Epithelial cell of esophagus (primary cell): Measurements from ENCODE around the gene NLGN1.

ENCODE experiments used
- DNase-seq: peaks from one replicate; pipeline ENCODE4 v3.0.0; 2010; ENCODE audit warnings: low read depth
- H3K4me3 ChIP-seq: 2 replicates; pipeline ENCODE4 v1.5.1; 2011; ENCODE audit warnings: mild to moderate bottlenecking, low read length, control low read depth
- TF ChIP-seq, protein P1 (sequence below): IDR thresholded peaks from 2 replicates; pipeline ENCODE4 v1.5.1; 2011; ENCODE audit warnings: low read depth, mild to moderate bottlenecking, low read length, control low read depth, inconsistent platforms; ENCODE audit not compliant: insufficient read depth; ENCODE audit errors: missing control alignments

NLGN1 gene

DNA sequence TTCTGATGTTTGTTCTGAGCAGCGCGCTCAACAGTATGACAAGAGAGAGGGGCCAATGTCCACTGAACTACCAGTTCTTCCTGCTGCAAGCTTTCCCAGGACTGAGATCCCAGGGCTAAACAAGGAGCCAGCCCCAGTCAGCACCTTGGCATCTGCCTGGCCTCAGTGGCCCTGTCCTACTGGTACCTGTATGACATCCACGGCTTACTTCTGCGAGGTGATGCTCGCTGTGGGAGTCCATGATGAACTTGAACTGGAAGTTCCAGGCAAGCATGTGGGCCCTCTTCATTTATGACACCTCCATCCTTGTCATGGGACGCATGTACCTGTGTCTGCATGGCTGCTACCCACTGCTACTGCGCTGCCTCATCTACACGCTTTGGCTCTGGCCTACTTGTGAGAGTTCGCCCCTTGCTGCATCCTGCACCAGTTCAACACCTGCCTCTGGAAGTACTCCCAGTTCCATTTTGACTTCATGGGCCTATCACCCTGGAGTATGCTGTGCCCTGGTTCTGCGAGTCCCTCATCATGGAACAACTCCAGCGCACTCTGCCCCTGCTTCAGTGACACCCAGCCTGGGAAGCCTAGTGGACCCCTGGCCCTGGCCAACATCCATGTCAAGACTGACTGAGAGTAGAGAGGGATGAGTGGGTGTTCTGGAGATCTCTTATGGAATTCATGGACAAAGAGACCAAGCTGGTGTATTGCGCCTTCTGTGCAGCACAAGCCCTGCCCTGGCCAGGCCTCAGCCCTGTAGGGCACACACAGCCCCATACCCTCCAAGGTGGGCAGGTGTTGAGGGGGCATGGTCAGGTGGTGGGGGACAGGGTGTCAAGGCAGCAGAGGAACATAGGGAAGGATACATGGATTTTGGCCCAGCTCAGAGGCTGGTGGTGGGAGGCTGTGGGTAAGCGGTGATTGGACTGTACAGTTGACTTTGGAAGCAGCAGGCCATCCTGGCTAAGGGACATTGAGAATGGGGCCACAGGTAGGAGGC lies 246.8 kb downstream of the NLGN1 start:
- no peak for DNase-seq
- H3K4me3 ChIP-seq: no peak overlapping the region
- TF ChIP-seq, protein P1, sequence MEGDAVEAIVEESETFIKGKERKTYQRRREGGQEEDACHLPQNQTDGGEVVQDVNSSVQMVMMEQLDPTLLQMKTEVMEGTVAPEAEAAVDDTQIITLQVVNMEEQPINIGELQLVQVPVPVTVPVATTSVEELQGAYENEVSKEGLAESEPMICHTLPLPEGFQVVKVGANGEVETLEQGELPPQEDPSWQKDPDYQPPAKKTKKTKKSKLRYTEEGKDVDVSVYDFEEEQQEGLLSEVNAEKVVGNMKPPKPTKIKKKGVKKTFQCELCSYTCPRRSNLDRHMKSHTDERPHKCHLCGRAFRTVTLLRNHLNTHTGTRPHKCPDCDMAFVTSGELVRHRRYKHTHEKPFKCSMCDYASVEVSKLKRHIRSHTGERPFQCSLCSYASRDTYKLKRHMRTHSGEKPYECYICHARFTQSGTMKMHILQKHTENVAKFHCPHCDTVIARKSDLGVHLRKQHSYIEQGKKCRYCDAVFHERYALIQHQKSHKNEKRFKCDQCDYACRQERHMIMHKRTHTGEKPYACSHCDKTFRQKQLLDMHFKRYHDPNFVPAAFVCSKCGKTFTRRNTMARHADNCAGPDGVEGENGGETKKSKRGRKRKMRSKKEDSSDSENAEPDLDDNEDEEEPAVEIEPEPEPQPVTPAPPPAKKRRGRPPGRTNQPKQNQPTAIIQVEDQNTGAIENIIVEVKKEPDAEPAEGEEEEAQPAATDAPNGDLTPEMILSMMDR: no peak

DNA sequence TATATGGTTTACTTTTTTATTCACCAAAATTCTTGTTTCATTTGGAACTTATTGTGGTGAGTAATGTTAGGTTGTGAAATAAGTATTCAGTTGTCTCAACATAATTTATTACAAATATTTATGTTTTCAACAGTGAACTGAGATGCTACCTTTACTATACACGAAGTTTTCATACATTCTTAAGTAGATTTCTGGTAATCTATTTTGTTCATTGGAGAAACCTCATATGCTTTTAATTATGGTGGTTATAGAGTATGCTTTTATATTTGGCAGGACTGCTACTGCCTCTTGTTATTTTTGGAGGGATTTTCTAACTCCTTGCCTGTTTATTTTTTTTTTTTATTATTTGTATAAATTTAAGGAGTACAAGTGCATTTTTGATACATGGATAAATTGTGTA lies 253.1 kb downstream of the NLGN1 start:
- TF ChIP-seq, protein P1: no peak
- no peak overlapping the region for H3K4me3 ChIP-seq
- no peak for DNase-seq

DNA sequence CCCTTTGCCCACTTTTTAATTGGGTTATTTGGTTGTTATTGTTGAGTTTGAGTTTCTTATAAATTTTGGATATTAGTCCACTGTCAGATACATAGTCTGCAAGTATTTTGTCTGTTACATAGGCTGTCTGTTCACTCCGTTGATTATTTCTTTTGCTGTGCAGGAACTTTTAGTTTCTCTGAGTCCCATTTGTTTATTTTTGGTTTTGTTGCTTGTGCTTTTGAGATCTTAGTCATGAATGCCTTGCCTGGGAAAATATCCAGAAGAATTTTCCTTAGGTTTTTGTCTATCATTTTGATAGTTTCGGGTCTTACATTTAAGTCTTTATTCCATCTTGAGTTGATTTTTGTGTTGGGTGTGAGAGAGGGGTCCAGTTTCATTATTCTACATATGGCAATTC lies 254.5 kb downstream of the NLGN1 start:
- H3K4me3 ChIP-seq: no peak overlapping the region
- TF ChIP-seq, protein P1: no peak
- no peak for DNase-seq

DNA sequence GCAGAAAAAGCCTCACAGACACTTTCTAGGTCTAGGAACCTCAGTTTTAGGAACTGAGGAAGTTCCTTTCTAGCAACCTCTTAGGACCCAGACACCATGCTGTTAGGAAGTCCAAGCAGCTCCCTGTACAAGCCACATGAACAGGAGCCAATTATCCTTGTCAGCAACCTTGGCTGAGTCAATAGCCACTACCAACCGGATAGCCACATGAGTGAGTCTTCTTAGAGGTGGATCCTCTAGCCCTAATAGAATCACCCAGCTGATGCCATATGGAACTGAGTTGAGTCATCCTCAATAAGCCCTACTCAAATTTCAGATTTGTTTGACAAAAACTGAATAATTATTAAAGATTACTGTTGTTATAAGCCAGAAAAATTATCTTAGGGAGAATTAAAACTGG lies 256.2 kb downstream of the NLGN1 start:
- TF ChIP-seq, protein P1: no peak
- DNase-seq: peak; percentile 5
- H3K4me3 ChIP-seq: no peak overlapping the region

DNA sequence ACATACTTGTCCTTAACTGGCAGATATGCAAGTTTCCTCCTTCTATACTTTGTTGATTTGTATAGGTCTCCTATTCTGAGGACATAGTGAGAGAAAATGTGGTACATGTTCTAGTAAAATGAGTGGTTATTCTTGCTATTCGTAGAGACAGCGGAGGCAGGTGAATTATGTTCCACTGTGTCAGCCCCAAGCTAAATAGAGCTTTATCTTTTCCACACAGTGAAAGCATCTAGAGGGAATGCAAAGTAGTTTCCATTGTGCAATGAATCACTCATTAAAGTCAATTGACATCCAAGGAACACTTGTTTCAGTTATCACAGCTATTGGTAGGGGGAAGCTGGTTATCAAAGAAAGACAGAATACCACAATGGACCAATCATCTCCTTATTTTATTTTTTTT lies 262.4 kb downstream of the NLGN1 start:
- H3K4me3 ChIP-seq: no peak overlapping the region
- TF ChIP-seq, protein P1: no peak
- DNase-seq: no peak

DNA sequence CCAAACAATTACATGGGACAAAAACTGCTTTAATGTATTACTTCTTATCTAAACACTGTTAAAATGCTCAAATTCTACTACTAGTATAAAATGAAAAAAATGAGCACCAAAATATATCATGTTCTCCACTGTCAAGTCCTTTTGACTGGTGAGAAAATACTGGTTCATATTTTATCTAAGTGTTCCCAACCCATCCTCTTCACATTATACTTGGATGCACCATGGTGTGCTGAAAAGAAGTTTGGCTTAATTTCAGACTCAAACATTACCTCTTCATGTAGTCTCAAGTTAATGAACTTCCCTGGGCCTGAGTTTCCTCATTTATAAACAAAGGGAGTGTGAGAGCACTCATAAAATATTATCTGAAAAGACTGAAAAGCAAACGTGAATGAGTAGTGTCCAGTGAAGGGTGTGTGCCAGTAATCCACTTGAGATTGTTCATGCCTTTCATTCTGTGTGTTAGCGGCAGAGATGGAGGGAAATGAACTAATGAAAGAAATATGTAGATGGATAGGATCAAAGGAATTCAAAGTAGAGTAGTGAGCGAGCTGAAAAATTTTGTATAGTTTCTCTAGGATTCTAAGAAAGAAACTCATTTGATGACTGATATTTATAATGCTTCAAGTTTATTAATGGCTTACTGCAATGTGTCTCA lies 263.2 kb downstream of the NLGN1 start:
- no peak overlapping the region for H3K4me3 ChIP-seq
- TF ChIP-seq, protein P1: no peak
- no peak for DNase-seq

DNA sequence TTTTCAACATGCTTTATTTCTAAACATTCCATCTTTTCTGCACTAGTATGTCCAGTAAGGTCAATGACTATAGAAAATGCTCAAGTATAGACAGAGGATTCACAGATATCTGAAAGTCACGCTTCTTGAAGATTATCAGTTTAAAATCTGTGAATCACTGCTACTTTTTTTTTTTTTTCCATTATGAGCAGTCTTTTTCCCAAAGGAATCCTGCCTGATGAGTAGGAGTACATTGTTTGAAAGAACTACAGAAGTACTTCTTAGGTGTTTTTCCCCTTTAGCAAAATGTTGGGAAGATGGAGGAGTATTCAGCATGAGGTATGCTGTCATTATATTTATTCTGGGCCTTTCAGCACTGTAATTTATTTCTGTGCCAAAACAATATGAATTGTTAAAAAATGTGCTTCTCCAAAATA lies 266.2 kb downstream of the NLGN1 start:
- DNase-seq: no peak
- H3K4me3 ChIP-seq: no peak overlapping the region
- TF ChIP-seq, protein P1: no peak
